Neural cell (in vitro differentiated cells): ENCODE measurements around the gene FMN2. TPM values are rescaled to one million over a fixed set of nuclear protein-coding genes. Genes with fewer than 3 reads are reported as not detected.

ENCODE experiments used
- H2AFZ ChIP-seq: fragments of 200-600, 300-800 bp; sonication (generic), shearing (Covaris generic); 2 replicates; pipeline ENCODE4 v1.6.0; 2014; ENCODE audit warnings: low read depth, mild to moderate bottlenecking, antibody characterized with exemption, low read length, moderate library complexity
- H3F3A ChIP-seq: fragments of 200-600 bp; shearing (Covaris generic); 2 replicates; pipeline ENCODE4 v1.6.1; 2016; ENCODE audit warnings: mild to moderate bottlenecking, moderate library complexity, mixed read lengths, antibody characterized with exemption, low read length; ENCODE audit not compliant: insufficient read depth, poor library complexity, severe bottlenecking
- H3K27ac ChIP-seq: fragments of 200-600, 300-800 bp; sonication (generic), shearing (Covaris generic); 2 replicates; pipeline ENCODE4 v1.5.1; 2014; ENCODE audit warnings: mild to moderate bottlenecking, low read length, moderate library complexity
- H3K27me3 ChIP-seq: fragments of 300-800, 200-600 bp; sonication (generic), shearing (Covaris generic); 2 replicates; pipeline ENCODE4 v1.6.0; 2014; ENCODE audit warnings: mild to moderate bottlenecking, low read depth, low read length, moderate library complexity; ENCODE audit not compliant: insufficient read depth
- H3K36me3 ChIP-seq: fragments of 300-800, 200-600 bp; sonication (generic), shearing (Covaris generic); 2 replicates; pipeline ENCODE4 v1.5.1; 2014; ENCODE audit warnings: mild to moderate bottlenecking, antibody characterized with exemption, low read length, moderate library complexity; ENCODE audit not compliant: insufficient read depth
- H3K4me2 ChIP-seq: fragments of 300-800, 200-600 bp; sonication (generic), shearing (Covaris generic); 2 replicates; pipeline ENCODE4 v1.6.0; 2014; ENCODE audit warnings: mild to moderate bottlenecking, low read length
- H3K4me3 ChIP-seq: fragments of 300-800, 200-600 bp; sonication (generic), shearing (Covaris generic); 2 replicates; pipeline ENCODE4 v1.5.1; 2014; ENCODE audit warnings: mild to moderate bottlenecking, low read length, moderate library complexity
- H3K79me2 ChIP-seq: fragments of 200-600 bp; shearing (Covaris generic); replicated peaks from 2 replicates; pipeline ENCODE4 v1.6.0; 2014; ENCODE audit warnings: mild to moderate bottlenecking, low read length, moderate library complexity; ENCODE audit not compliant: insufficient read depth
- H3K9ac ChIP-seq: fragments of 300-800, 200-600 bp; sonication (generic), shearing (Covaris generic); 2 replicates; pipeline ENCODE4 v1.6.1; 2016; ENCODE audit warnings: mild to moderate bottlenecking, low read length, mixed read lengths
- H3K9me2 ChIP-seq: fragments of 200-600 bp; shearing (Covaris generic); 2 replicates; pipeline ENCODE4 v1.6.1; 2016; ENCODE audit warnings: mild to moderate bottlenecking, low read length, mixed read lengths; ENCODE audit not compliant: insufficient read depth
- H3K9me3 ChIP-seq: fragments of 200-600, 300-800 bp; sonication (generic), shearing (Covaris generic); 2 replicates; pipeline ENCODE4 v1.6.1; 2016; ENCODE audit warnings: mild to moderate bottlenecking, mixed run types, low read length, moderate library complexity, mixed read lengths
- H4K20me1 ChIP-seq: fragments of 200-600 bp; shearing (Covaris generic); 2 replicates; pipeline ENCODE4 v1.6.1; 2016; ENCODE audit warnings: mild to moderate bottlenecking, mixed run types; ENCODE audit not compliant: insufficient read depth
- EP300 ChIP-seq: fragments of 450-650 bp; conservative IDR thresholded peaks from 2 replicates; pipeline ENCODE4 v1.6.1; 2014; ENCODE audit warnings: antibody characterized with exemption, mild to moderate bottlenecking, moderate library complexity; ENCODE audit not compliant: poor library complexity, severe bottlenecking
- EZH2 ChIP-seq: fragments of 200-600, 300-800 bp; shearing (Covaris generic), sonication (generic); IDR thresholded peaks from 2 replicates; pipeline ENCODE4 v1.6.1; 2014; ENCODE audit warnings: antibody characterized with exemption, low read length, borderline replicate concordance, mild to moderate bottlenecking; ENCODE audit not compliant: insufficient read depth, poor library complexity, severe bottlenecking
- MXI1 ChIP-seq: fragments of 450-650 bp; conservative IDR thresholded peaks from 2 replicates; pipeline ENCODE4 v1.6.1; 2014; ENCODE audit warnings: antibody characterized with exemption, mild to moderate bottlenecking; ENCODE audit not compliant: poor library complexity, severe bottlenecking
- POLR2AphosphoS5 ChIP-seq: IDR thresholded peaks from 2 replicates; pipeline ENCODE4 v1.6.1; 2012
- RAD21 ChIP-seq: fragments of 450-650 bp; conservative IDR thresholded peaks from 2 replicates; pipeline ENCODE4 v1.6.1; 2014; ENCODE audit warnings: antibody characterized with exemption, mild to moderate bottlenecking, moderate library complexity
- SMC3 ChIP-seq: fragments of 450-650 bp; conservative IDR thresholded peaks from 2 replicates; pipeline ENCODE4 v1.6.1; 2014; ENCODE audit warnings: antibody characterized with exemption, mild to moderate bottlenecking, moderate library complexity; ENCODE audit not compliant: poor library complexity
- TAF1 ChIP-seq: IDR thresholded peaks from 2 replicates; pipeline ENCODE4 v1.6.1; 2012; ENCODE audit warnings: low read depth
- polyA plus RNA-seq: library from polyadenylated mRNA; depleted of rRNA; stranded (reverse); fragments of >200 nt; gene quantifications from 2 replicates; pipeline ENCODE4 v1.2.3, GENCODE V29; 2014
- TF ChIP-seq, protein P1 (sequence below): fragments of 450-650 bp; IDR thresholded peaks from 2 replicates; pipeline ENCODE4 v1.5.1; 2014; ENCODE audit warnings: antibody characterized with exemption, mild to moderate bottlenecking, moderate library complexity; ENCODE audit not compliant: poor library complexity, severe bottlenecking
- TF ChIP-seq, protein P2 (sequence below): IDR thresholded peaks from 2 replicates; pipeline ENCODE4 v1.6.1; 2012; ENCODE audit warnings: borderline replicate concordance

Gene FMN2
- polyA plus RNA-seq, 1 donor from 2014 or later: 23.9 TPM

DNA sequence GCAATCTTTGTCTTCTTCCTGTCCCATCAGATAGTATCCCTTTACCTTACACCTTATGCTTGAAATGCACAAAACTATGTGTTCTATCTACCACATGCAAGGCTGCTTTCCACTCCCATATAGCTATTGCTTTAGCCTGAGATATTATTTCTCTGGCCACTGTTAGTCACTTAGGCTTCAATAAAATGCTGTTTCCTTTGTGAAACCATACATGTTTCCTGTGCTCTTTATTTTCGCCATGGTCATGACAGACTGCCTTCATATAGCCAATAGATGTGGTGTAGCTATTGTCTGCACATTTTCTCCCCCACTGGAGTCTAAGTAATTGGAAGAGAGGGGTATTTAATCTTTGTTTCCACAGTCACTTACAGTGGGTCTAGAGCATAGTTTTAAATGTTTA is 411.9 kb downstream of the FMN2 start:
- no peaks in the 10 kb centered on the region for H3K9me2 ChIP-seq
- no peaks in the 10 kb centered on the region for H3K27me3 ChIP-seq
- no peak overlapping the region for H3K4me3 ChIP-seq
- H3K36me3 ChIP-seq: no peaks in the 10 kb centered on the region
- no peaks in the 10 kb centered on the region for H4K20me1 ChIP-seq
- no peak overlapping the region for H3K4me2 ChIP-seq
- H3K9me3 ChIP-seq: no peaks in the 10 kb centered on the region
- H2AFZ ChIP-seq: no peak overlapping the region
- no peak overlapping the region for H3K9ac ChIP-seq
- H3F3A ChIP-seq: no peaks in the 10 kb centered on the region
- no peak overlapping the region for H3K27ac ChIP-seq
- H3K79me2 ChIP-seq: no peaks in the 10 kb centered on the region
- TF ChIP-seq, protein P1, sequence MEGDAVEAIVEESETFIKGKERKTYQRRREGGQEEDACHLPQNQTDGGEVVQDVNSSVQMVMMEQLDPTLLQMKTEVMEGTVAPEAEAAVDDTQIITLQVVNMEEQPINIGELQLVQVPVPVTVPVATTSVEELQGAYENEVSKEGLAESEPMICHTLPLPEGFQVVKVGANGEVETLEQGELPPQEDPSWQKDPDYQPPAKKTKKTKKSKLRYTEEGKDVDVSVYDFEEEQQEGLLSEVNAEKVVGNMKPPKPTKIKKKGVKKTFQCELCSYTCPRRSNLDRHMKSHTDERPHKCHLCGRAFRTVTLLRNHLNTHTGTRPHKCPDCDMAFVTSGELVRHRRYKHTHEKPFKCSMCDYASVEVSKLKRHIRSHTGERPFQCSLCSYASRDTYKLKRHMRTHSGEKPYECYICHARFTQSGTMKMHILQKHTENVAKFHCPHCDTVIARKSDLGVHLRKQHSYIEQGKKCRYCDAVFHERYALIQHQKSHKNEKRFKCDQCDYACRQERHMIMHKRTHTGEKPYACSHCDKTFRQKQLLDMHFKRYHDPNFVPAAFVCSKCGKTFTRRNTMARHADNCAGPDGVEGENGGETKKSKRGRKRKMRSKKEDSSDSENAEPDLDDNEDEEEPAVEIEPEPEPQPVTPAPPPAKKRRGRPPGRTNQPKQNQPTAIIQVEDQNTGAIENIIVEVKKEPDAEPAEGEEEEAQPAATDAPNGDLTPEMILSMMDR: no peak
- TF ChIP-seq SMC3: no peak
- TF ChIP-seq RAD21: no peak
- TF ChIP-seq EZH2: no peak
- TF ChIP-seq, protein P2, sequence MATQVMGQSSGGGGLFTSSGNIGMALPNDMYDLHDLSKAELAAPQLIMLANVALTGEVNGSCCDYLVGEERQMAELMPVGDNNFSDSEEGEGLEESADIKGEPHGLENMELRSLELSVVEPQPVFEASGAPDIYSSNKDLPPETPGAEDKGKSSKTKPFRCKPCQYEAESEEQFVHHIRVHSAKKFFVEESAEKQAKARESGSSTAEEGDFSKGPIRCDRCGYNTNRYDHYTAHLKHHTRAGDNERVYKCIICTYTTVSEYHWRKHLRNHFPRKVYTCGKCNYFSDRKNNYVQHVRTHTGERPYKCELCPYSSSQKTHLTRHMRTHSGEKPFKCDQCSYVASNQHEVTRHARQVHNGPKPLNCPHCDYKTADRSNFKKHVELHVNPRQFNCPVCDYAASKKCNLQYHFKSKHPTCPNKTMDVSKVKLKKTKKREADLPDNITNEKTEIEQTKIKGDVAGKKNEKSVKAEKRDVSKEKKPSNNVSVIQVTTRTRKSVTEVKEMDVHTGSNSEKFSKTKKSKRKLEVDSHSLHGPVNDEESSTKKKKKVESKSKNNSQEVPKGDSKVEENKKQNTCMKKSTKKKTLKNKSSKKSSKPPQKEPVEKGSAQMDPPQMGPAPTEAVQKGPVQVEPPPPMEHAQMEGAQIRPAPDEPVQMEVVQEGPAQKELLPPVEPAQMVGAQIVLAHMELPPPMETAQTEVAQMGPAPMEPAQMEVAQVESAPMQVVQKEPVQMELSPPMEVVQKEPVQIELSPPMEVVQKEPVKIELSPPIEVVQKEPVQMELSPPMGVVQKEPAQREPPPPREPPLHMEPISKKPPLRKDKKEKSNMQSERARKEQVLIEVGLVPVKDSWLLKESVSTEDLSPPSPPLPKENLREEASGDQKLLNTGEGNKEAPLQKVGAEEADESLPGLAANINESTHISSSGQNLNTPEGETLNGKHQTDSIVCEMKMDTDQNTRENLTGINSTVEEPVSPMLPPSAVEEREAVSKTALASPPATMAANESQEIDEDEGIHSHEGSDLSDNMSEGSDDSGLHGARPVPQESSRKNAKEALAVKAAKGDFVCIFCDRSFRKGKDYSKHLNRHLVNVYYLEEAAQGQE: no peak
- TF ChIP-seq EP300: no peak
- TF ChIP-seq POLR2AphosphoS5: no peak
- TF ChIP-seq MXI1: no peak

DNA sequence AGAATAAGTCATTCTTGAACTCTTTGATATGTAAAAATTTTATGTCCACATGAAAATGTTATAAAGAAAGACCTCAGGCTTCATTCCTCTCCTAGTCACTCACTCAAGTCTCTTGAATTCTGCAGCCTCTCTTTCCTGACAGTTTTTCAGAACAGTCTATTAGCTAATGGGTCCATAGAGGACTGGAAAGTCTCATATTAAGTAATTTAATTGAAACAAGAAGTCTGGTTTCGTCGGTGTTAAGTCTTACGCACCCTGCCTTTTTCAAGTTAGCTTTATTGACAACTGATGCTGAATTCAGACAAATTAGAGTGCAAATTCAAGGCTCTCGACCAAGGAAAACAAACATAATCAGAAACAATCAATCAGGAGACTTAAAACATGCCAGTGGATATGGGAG is 414.5 kb downstream of the FMN2 start:
- H4K20me1 ChIP-seq: no peaks in the 10 kb centered on the region
- H3K4me3 ChIP-seq: no peak overlapping the region
- H3K79me2 ChIP-seq: no peaks in the 10 kb centered on the region
- no peak for TF ChIP-seq SMC3
- TF ChIP-seq MXI1: no peak
- no peak for TF ChIP-seq TAF1
- no peak for TF ChIP-seq POLR2AphosphoS5
- TF ChIP-seq, protein P2: no peak
- TF ChIP-seq EP300: no peak
- TF ChIP-seq EZH2: no peak
- TF ChIP-seq, protein P1: no peak
- H3K9me3 ChIP-seq: no peaks in the 10 kb centered on the region
- H3K9me2 ChIP-seq: no peaks in the 10 kb centered on the region
- no peak overlapping the region for H3K27ac ChIP-seq
- H2AFZ ChIP-seq: no peak overlapping the region
- no peaks in the 10 kb centered on the region for H3K27me3 ChIP-seq
- H3K36me3 ChIP-seq: no peaks in the 10 kb centered on the region
- H3K4me2 ChIP-seq: no peak overlapping the region
- H3F3A ChIP-seq: no peaks in the 10 kb centered on the region
- H3K9ac ChIP-seq: no peak overlapping the region
